Keratinocyte (primary cell): Measurements from ENCODE around the gene RIPK3. TPM values are rescaled to one million over a fixed set of nuclear protein-coding genes. Genes with fewer than 3 reads are reported as not detected.
A peak's percentile ranks its signal among the peaks of the same experiment; 100 is the strongest.

Experiments used
- DNase-seq: peaks from one replicate; pipeline ENCODE4 v3.0.0-alpha.2; 2011; ENCODE audit warnings: low read depth, missing footprints, low spot score
- FAIRE-seq: peaks from 2 replicates; lab custom pipeline; 2011; peaks lifted over from hg19 to GRCh38; lab: Jason Lieb, UNC
- H2AFZ ChIP-seq: 2 replicates; pipeline ENCODE4 v1.6.0; 2012; ENCODE audit warnings: low read length, control low read depth, inconsistent platforms; ENCODE audit not compliant: control insufficient read depth
- H3K27ac ChIP-seq: 2 replicates; pipeline ENCODE4 v1.5.1; 2011; ENCODE audit warnings: low read length; ENCODE audit not compliant: control insufficient read depth, insufficient read depth
- H3K27me3 ChIP-seq: 3 replicates; pipeline ENCODE4 v1.6.0; 2011; ENCODE audit warnings: low read length; ENCODE audit not compliant: control insufficient read depth, insufficient read depth; ENCODE audit errors: extremely low read depth
- H3K36me3 ChIP-seq, 2 experiments: 2 replicates in 1 of 2; 3 replicates in 1 of 2; pipeline ENCODE4 v1.5.1; 2011; ENCODE audit warnings: low read length in 2 of 2, mild to moderate bottlenecking in 1 of 2; ENCODE audit not compliant: control insufficient read depth in 2 of 2, insufficient read depth in 2 of 2; ENCODE audit errors: extremely low read depth in 1 of 2
- H3K4me1 ChIP-seq: 3 replicates; pipeline ENCODE4 v1.5.1; 2011; ENCODE audit warnings: low read length; ENCODE audit not compliant: control insufficient read depth, insufficient read depth; ENCODE audit errors: extremely low read depth
- H3K4me2 ChIP-seq: 3 replicates; pipeline ENCODE4 v1.6.0; 2011; ENCODE audit warnings: low read depth, low read length; ENCODE audit not compliant: control insufficient read depth, insufficient read depth; ENCODE audit errors: extremely low read depth
- H3K4me3 ChIP-seq, 3 experiments: fragments of 200-600 bp in 1 of 3; sonication (generic) in 1 of 3; 2 replicates in 2 of 3; 3 replicates in 1 of 3; pipeline ENCODE4 v1.5.1; 2011 to 2016; ENCODE audit warnings: low read length in 3 of 3, mild to moderate bottlenecking in 3 of 3, control low read depth in 2 of 3, inconsistent platforms in 1 of 3, low read depth in 1 of 3, mixed read lengths in 1 of 3, mixed run types in 1 of 3, moderate library complexity in 1 of 3; ENCODE audit not compliant: control insufficient read depth in 2 of 3, insufficient read depth in 2 of 3; ENCODE audit errors: extremely low read depth in 1 of 3
- H3K79me2 ChIP-seq: 2 replicates; pipeline ENCODE4 v1.6.0; 2012; ENCODE audit warnings: low read length; ENCODE audit not compliant: control insufficient read depth, insufficient read depth
- H3K9ac ChIP-seq: 3 replicates; pipeline ENCODE4 v1.6.0; 2011; ENCODE audit warnings: low read length; ENCODE audit not compliant: control insufficient read depth, insufficient read depth; ENCODE audit errors: extremely low read depth
- H3K9me1 ChIP-seq: 3 replicates; pipeline ENCODE4 v1.6.0; 2011; ENCODE audit warnings: low read length; ENCODE audit not compliant: control insufficient read depth, insufficient read depth; ENCODE audit errors: extremely low read depth
- H3K9me3 ChIP-seq: 2 replicates; pipeline ENCODE4 v1.5.1; 2012; ENCODE audit warnings: low read depth, low read length; ENCODE audit not compliant: control insufficient read depth
- H4K20me1 ChIP-seq: 3 replicates; pipeline ENCODE4 v1.6.0; 2011; ENCODE audit warnings: low read length; ENCODE audit not compliant: control insufficient read depth, insufficient read depth; ENCODE audit errors: extremely low read depth
- CTCF ChIP-seq, 3 experiments: IDR thresholded peaks in 1 of 3; conservative IDR thresholded peaks in 1 of 3; optimal IDR thresholded peaks in 1 of 3; 2 replicates in 2 of 3; 3 replicates in 1 of 3; pipeline versions ENCODE3 to v1.5.1; 2011; ENCODE audit warnings: low read length in 3 of 3, mild to moderate bottlenecking in 3 of 3, moderate library complexity in 2 of 3, control low read depth in 1 of 3, inconsistent platforms in 1 of 3; ENCODE audit not compliant: insufficient read depth in 2 of 3; ENCODE audit errors: extremely low read depth in 1 of 3
- EZH2 ChIP-seq: IDR thresholded peaks from one replicate; pipeline ENCODE4 v1.6.1; 2012; ENCODE audit warnings: inconsistent platforms, mild to moderate bottlenecking, low read length, moderate library complexity
- dilution Hi-C: fragments of 300-500 bp; cut with MboI; formaldehyde crosslinking; loops from one replicate; pipeline ENCODE4 v1.7.0; 2020; ENCODE audit warnings: low sequenced_read_pairs; ENCODE audit not compliant: extremely low pct_ligation_motif_present
- polyA plus RNA-seq, 5 experiments: library from polyadenylated mRNA; depleted of rRNA in 3 of 5; stranded (reverse) in 3 of 5; stranded (forward) in 1 of 5; unstranded in 1 of 5; fragments of >200 nt; gene quantifications; 1 replicate in 1 of 5; 2 replicates in 3 of 5; 3 replicates in 1 of 5; pipeline versions ENCODE4 v1.2.1 to v1.2.3, GENCODE V29; 2011 to 2012; ENCODE audit warnings: missing spikeins in 2 of 5, low read depth in 1 of 5, low replicate concordance in 1 of 5

RIPK3 gene
- polyA plus RNA-seq, 1 donor (not counting 4 experiments of a cell fraction or from before 2014, with no cell fraction given), result 8.0 TPM

- H2AFZ ChIP-seq, result no peak overlapping the region
- peaks cover 73% of the 10 kb centered on the region for H3K4me1 ChIP-seq
- peak overlapping the region; percentile 36 for H3K9ac ChIP-seq
- dilution Hi-C loops, result no loop called here
- H3K27ac ChIP-seq, result peak overlapping the region; percentile 18
- DNase-seq (no peak), FAIRE-seq (peak; percentile 57)
- H3K9me3 ChIP-seq, result no peaks in the 10 kb centered on the region
- peak overlapping the region; percentile 88 for H3K4me2 ChIP-seq
- H4K20me1 ChIP-seq, result no peaks in the 10 kb centered on the region
- H3K36me3 ChIP-seq, result peaks cover 12 to 23% of the 10 kb centered on the region in 2 experiments
- TF ChIP-seq EZH2 (no peak), CTCF (optimal IDR thresholded peaks at IDR 0.05 in 1 of 3, IDR thresholded peaks at IDR 0.05 in 1 of 3, conservative IDR thresholded peaks at IDR 0.05 in 1 of 3; ENCODE audit: extremely low read depth in 1 of 3, insufficient read depth in 2 of 3, low read length in 3 of 3) (no peak)
- H3K4me3 ChIP-seq, result peak overlapping the region in 2 of 3 experiments; percentile 19 to 31
- H3K79me2 ChIP-seq, result peaks cover 4% of the 10 kb centered on the region
- peaks cover 2% of the 10 kb centered on the region for H3K9me1 ChIP-seq
- no peaks in the 10 kb centered on the region for H3K27me3 ChIP-seq
Observed at GRCh38 chr14:24311837-24312615, 27.8 kb downstream of the RIPK3 start.

GRCh38 chr14:24310646-24311604 lies 28.9 kb downstream of the RIPK3 start, which contains the start of gene LTB4R:
LTB4R (plus strand) TSS chr14:24311502; CDS start chr14:24315652, 4,150 bp downstream.
- Histone ChIP-seq H3K4me1 (peaks cover 64% of the 10 kb centered on the region), H3K4me3 (peak within 1 kb of the TSS; percentile 11 to 31 (median 19)), H3K79me2 (peaks cover 4% of the 10 kb centered on the region), H3K9me1 (no peaks in the 10 kb centered on the region), H2AFZ (peak within 1 kb of the TSS; percentile 4), H3K9me3 (no peaks in the 10 kb centered on the region), H4K20me1 (no peaks in the 10 kb centered on the region), H3K27me3 (no peaks in the 10 kb centered on the region), H3K4me2 (peak within 1 kb of the TSS; percentile 88), H3K27ac (peak within 1 kb of the TSS; percentile 35), H3K36me3 (peaks cover 20 to 28% of the 10 kb centered on the region in 2 experiments), H3K9ac (peak within 1 kb of the TSS; percentile 36)
- dilution Hi-C loops, result no loop called here
- TF ChIP-seq CTCF (optimal IDR thresholded peaks at IDR 0.05 in 1 of 3, IDR thresholded peaks at IDR 0.05 in 1 of 3, conservative IDR thresholded peaks at IDR 0.05 in 1 of 3; ENCODE audit: extremely low read depth in 1 of 3, insufficient read depth in 2 of 3, low read length in 3 of 3), result peak in 1 of 3 experiments; percentile 1
- TF ChIP-seq EZH2, result no peak
- FAIRE-seq (no peak), DNase-seq (no peak)
